Retina (tissue), 1 donor: Measurements from ENCODE around the gene KDM6A.
A peak's percentile ranks its signal among the peaks of the same experiment; 100 is the strongest.
"Not testable (repeated sequence)": the region's sequence is repeated elsewhere in the genome, so short reads cannot be mapped to it uniquely, and the experiment has no call there.

ENCODE experiments used
- DNase-seq: peaks from one replicate; pipeline ENCODE4 v3.0.0-alpha.2; 2016

The KDM6A gene

GRCh38 chrX:44872821-44873414 is at the start of gene KDM6A:
Gene KDM6A, plus strand, starts transcription at chrX:44873188. Its CDS starts 364 bp downstream, at chrX:44873552.
- peak; percentile 97 for DNase-seq

GRCh38 chrX:44823193-44823592 is 49.8 kb upstream of the KDM6A start:
- not testable (repeated sequence) for DNase-seq

- DNase-seq = no peak
These were observed 44.9 kb upstream of the KDM6A start for GRCh38 chrX:44828008-44828605.

GRCh38 chrX:44829832-44830231 is 43.2 kb upstream of the KDM6A start:
- DNase-seq = no peak

- no peak for DNase-seq
These were observed 30.3 kb upstream of the KDM6A start for GRCh38 chrX:44842550-44843317.

GRCh38 chrX:44843318-44843702 is 29.7 kb upstream of the KDM6A start:
- no peak for DNase-seq

GRCh38 chrX:44843753-44844152 is 29.2 kb upstream of the KDM6A start, which contains the start of gene DUSP21:
Gene DUSP21, plus strand, starts transcription at chrX:44844021. Its CDS starts 112 bp downstream, at chrX:44844133.
- DNase-seq = no peak

GRCh38 chrX:44844204-44844603 is 28.8 kb upstream of the KDM6A start:
- DNase-seq = no peak

GRCh38 chrX:44850891-44851290 is 22.1 kb upstream of the KDM6A start:
- not testable (repeated sequence) for DNase-seq

- peak; percentile 24 for DNase-seq
These were observed 1.8 kb upstream of the KDM6A start for GRCh38 chrX:44871114-44871645.

- DNase-seq = peak; percentile 89
These were observed 812 bp upstream of the KDM6A start for GRCh38 chrX:44871931-44872820.

- peak; percentile 92 for DNase-seq
These were observed 658 bp downstream of the KDM6A start for GRCh38 chrX:44873415-44874276.

- peak; percentile 17 for DNase-seq
These were observed 1.6 kb downstream of the KDM6A start for GRCh38 chrX:44874420-44875184.

GRCh38 chrX:44875185-44875489 is 2.1 kb downstream of the KDM6A start:
- no peak for DNase-seq

- DNase-seq = no peak
These were observed 3.1 kb downstream of the KDM6A start for GRCh38 chrX:44876086-44876485.

GRCh38 chrX:44876767-44877166 is 3.8 kb downstream of the KDM6A start:
- no peak for DNase-seq

- DNase-seq = no peak
These were observed 5.8 kb downstream of the KDM6A start for GRCh38 chrX:44878780-44879179.

- no peak for DNase-seq
These were observed 8.6 kb downstream of the KDM6A start for GRCh38 chrX:44881549-44881948.

GRCh38 chrX:44882635-44883034 is 9.6 kb downstream of the KDM6A start:
- no peak for DNase-seq

- DNase-seq = no peak
These were observed 12.0 kb downstream of the KDM6A start for GRCh38 chrX:44884944-44885343.

GRCh38 chrX:44889824-44890223 is 16.8 kb downstream of the KDM6A start:
- no peak for DNase-seq
